GOT3 (cell line): ENCODE measurements around the gene ESRRA.
A peak's percentile ranks its signal among the peaks of the same experiment; 100 is the strongest.
"Not testable (repeated sequence)": the region's sequence is repeated elsewhere in the genome, so short reads cannot be mapped to it uniquely, and the experiment has no call there.

ENCODE experiments used
- DNase-seq: peaks from one replicate; lab custom pipeline; 2025; ENCODE audit warnings: mixed read lengths; lab: John Stamatoyannopoulos, UW

Gene ESRRA

DNA sequence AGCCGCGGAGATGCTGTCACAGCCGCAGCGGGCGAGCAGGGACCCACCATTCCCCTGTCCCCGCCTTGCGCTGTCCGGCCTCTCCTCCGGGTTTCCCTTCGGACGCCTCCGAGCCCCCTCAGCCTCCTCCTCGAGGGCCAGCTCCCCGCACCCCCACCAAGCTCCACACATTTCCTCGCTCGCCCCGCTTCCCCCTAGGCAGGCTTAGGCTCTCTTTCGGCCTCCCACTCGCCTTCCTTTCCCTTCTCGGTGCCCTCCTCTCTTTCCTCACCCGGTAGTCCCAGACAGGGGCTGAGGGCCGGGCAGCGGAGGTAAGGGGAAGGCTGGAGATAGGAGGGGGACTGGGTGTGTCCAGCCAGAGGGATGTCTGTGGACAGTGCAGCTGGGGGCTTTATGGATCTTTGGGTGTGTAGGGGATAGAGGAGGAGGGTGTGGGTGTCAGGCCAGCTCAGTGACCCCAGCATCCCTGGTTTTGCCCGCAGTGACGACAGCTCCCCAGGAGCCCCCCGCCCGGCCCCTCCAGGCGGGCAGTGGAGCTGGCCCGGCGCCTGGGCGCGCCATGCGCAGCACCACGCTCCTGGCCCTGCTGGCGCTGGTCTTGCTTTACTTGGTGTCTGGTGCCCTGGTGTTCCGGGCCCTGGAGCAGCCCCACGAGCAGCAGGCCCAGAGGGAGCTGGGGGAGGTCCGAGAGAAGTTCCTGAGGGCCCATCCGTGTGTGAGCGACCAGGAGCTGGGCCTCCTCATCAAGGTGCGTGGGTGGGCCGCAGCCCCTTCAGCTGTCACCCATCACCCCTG lies 12.7 kb upstream of the ESRRA start:
- DNase-seq = no peak

DNA sequence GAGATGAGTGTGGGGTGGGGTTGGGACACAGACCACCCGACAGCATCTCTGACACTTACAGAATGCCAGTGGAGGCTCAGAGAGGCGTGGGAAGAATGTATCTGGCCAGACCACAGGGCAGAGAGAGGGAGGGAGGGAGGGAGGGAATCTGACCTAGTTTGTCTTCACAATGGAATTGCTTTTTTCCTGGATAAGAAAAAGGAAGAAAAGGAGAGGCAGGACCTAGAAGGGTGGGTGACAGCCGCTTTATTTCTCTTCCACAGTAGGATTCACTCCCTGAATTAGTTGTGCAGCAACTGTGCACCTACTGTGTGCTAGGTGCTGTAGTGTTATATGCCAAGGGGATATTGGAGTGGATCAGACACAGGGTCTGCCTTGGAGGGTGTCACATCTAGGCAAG lies 10.6 kb upstream of the ESRRA start:
- DNase-seq = no peak

DNA sequence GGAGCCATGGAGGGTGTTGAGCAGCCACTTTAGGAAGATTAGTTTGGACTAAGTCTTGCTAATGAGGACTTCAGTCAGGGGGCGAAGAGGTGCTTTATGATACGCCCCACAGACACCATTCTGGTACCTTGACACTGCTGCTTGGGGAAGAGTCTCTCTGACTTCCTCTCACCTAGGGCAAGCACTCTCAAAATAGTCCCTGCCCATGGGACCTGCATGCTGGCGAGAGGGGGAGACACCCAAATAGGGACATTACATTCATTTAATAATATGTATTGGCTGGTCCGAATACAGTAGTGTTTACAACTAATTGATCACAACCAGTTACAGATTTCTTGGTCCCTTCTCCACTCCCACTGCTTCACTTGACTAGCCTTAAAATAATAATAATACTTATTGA lies 9.6 kb upstream of the ESRRA start:
- no peak for DNase-seq

DNA sequence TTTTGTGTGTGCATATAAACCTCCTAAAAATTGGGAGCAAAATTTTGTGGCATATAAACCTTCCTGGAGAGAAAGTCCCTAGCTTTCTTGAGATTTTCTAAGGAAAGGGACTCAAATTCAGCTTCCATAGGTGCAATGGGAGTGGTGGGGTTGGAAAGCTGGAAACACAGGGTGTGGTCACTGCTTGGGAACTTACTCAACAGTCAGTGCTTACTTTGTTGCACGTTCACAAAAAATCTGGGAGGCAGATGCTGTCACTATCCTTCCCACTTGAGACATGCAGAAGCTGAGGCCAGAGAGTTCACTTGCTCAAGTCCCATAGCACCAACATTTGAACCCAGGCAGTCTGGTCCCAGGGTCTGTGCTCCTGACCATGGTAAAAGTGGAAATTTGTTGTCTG lies 9.1 kb upstream of the ESRRA start:
- no peak for DNase-seq

DNA sequence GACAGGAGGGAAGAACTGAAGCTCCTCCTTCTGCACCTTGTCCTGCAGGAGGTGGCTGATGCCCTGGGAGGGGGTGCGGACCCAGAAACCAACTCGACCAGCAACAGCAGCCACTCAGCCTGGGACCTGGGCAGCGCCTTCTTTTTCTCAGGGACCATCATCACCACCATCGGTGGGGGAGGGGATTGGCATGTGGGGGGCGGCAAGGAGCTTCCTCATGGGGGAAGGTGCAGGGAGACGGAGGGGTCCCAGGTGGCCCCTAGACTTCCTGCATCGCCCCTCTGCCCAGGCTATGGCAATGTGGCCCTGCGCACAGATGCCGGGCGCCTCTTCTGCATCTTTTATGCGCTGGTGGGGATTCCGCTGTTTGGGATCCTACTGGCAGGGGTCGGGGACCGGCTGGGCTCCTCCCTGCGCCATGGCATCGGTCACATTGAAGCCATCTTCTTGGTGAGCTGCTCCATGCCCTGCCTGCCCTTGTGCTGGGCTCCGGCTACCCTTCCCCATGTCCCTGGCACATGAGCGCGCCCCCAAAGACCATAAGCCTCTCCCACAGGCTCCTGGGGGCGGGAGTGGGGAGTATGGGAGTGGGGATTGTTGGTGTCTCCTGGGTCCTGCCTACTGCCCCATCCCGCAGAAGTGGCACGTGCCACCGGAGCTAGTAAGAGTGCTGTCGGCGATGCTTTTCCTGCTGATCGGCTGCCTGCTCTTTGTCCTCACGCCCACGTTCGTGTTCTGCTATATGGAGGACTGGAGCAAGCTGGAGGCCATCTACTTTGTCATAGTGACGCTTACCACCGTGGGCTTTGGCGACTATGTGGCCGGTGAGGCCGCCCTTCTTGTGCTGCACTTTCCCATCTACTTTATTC lies 8.3 kb upstream of the ESRRA start:
- no peak for DNase-seq

DNA sequence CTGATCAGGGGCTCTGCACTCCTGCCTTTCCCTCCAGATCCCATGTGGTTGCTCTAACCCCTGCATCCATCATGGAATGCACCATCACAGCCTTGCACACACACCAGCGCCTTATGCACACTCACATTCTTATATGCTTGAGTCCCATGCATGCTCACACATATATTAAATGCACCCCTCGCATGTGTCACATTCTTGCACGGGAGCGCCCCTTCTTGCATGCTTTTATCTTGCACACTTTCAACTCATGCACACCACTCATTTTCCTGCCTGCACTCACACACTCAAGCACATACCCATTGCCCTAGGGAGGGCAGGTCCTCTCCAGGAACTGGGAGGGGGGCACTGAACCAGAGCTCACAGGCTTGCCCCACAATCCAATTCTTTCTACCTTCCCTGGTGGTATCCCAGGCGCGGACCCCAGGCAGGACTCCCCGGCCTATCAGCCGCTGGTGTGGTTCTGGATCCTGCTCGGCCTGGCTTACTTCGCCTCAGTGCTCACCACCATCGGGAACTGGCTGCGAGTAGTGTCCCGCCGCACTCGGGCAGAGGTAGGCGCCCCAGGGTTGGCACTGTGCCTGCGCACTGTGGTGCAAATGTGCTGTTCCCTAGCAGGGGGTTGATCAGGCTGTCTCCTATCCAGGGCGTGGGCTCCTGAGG lies 7.5 kb upstream of the ESRRA start:
- DNase-seq = no peak

DNA sequence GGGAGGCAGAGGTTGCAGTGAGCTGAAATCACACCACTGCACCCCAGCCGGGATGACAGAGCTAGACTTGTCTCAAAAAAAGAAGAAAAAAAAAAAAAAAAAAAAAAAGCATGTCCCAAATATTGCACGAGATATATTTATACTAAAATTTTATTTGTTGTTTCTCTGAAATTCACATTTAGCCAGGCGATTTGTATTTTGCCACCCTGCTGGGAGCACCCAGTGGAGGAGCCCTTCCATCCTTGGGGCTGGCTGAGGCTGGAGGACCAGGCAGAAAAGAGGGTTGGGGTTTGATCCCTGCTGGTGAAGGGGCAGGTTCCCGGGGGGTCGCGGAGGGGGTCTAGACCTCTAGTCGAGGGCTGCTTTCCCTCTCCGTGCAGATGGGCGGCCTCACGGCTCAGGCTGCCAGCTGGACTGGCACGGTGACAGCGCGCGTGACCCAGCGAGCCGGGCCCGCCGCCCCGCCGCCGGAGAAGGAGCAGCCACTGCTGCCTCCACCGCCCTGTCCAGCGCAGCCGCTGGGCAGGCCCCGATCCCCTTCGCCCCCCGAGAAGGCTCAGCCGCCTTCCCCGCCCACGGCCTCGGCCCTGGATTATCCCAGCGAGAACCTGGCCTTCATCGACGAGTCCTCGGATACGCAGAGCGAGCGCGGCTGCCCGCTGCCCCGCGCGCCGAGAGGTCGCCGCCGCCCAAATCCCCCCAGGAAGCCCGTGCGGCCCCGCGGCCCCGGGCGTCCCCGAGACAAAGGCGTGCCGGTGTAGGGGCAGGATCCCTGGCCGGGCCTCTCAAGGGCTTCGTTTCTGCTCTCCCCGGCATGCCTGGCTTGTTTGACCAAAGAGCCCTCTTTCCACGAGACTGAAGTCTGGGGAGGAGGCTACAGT lies 6.1 kb upstream of the ESRRA start:
- no peak for DNase-seq

DNA sequence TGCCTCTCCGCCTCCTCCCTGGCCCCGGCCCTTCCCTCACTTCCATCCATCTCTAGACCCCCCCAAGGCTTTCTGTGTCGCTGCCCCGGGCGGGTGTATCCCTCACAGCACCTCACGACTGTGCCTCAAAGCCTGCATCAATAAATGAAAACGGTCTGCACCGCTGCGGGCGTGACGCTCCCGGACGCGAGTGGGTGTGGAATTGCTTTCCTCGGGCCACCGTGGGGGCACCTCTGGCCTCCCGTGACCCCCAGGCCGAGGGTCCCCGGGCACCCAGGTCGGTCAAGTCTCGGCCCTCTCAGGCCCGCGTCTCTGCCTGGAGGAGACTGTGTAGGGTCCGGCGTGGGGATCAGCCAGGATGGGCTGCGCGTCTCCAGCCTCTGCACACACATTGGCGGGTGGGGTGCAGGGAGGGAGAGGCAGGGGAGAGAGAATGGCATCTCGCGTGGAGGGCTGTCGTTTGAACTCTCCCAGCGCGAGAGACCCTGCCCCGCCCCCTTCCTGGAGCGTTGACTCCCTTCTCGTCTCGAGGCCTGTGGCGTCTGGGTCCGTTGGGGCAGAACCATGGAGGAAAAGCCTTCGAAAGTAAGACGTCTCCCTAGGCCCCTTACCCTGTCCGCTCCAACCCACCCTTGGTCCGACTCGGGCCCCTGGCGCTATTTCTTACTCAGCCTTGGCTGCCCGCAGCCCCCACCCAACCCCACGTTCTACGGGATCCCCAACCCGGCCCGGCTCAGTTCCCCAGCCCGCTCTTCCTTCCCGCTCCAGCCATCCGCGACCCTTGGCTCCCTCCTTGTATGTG lies 5.3 kb upstream of the ESRRA start, which contains the start of gene CATSPERZ:
TSS of gene CATSPERZ (plus strand) at position 512 of the 802 bp plus-strand sequence. CDS start at position 565, 53 bp downstream.
- DNase-seq = no peak

DNA sequence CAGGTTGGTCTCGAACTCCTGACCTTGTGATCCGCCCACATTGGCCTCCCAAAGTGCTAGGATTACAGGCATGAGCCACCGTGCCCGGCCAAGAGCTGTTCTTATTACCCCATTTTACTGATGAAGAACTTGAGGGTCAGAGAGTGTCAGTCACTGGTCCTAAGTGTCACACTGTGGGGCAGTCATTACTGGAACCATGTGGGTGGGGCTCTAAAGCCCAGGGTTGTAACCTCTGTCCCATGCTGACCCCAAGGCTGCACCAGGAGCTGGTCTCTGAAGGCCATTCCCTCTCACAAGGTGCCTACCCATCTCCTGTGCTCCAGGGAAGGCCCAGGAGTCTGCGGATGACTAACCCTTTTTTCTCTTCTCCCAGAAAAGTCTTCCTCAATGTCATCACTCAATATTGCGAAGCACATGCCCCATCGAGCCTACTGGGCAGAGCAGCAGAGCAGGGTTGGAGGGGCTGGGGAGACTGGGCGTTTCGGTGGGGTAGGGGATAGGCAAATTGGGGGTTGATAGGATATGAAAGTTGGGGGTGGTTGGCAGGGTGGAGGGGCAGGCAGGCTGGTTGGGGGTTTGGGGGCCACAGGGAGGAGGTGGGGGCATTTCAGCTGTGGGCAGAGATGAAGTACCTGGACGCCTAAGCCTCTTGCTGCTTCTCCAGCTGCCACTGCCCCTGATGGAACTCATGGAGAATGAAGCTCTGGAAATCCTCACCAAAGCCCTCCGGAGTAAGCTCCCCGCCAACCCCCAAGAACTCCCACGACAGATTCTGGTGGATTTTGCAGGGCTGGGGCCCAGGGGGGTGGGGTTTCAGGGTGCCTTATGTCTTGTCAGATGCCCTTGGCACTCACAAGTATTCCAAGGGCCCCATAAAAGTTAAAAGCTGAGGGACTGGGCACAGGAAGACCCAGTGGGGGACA lies 2.0 kb upstream of the ESRRA start:
- DNase-seq = no peak

DNA sequence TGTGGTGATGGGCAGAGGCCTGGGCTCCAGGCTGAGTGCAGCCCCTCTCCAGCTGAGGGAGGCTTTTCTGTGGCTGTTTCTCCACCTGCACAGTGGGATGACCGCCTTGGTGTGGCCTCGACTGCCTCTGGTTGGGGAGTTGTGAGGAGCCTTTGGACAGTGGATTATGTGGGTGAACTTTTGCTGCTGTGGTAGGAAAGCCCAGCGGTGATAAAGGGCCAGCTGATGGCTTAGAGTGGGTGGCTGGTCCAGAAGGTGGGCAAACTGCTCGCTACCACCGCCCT lies 1.4 kb upstream of the ESRRA start:
- no peak for DNase-seq

DNA sequence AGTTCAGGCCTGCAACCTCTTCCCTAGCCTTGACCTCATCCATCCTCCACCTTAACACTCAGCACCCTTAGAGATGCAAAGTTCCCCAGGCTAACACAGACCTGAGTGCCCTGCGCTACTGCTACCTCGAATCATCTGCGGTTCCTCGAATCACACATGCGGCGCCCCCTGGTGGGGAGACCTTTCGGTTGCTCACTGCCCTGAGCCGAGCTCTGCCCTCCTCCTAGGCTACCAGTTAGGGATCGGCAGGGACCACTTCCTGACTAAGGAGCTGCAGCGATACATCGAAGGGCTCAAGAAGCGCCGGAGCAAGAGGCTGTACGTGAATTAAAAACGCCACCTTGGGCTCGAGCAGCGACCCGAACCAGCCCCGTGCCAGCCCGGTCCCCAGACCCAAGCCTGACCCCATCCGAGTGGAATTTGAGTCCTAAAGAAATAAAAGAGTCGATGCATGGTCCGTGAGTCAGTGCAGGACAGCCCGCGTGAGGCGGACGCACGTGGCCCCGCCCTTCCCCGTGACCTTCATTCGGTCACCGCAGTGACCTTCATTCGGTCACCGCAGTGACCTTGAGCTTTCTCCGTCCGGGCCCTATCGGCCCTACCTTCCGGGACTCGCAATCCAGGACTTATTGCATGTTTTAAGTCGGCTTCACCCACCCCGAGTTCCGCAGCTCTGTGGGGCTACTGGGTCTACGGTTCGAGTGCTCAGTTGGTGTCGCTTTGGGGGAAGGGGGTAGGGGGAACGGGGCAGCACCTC lies 830 bp upstream of the ESRRA start:
- peak; percentile 72 for DNase-seq

DNA sequence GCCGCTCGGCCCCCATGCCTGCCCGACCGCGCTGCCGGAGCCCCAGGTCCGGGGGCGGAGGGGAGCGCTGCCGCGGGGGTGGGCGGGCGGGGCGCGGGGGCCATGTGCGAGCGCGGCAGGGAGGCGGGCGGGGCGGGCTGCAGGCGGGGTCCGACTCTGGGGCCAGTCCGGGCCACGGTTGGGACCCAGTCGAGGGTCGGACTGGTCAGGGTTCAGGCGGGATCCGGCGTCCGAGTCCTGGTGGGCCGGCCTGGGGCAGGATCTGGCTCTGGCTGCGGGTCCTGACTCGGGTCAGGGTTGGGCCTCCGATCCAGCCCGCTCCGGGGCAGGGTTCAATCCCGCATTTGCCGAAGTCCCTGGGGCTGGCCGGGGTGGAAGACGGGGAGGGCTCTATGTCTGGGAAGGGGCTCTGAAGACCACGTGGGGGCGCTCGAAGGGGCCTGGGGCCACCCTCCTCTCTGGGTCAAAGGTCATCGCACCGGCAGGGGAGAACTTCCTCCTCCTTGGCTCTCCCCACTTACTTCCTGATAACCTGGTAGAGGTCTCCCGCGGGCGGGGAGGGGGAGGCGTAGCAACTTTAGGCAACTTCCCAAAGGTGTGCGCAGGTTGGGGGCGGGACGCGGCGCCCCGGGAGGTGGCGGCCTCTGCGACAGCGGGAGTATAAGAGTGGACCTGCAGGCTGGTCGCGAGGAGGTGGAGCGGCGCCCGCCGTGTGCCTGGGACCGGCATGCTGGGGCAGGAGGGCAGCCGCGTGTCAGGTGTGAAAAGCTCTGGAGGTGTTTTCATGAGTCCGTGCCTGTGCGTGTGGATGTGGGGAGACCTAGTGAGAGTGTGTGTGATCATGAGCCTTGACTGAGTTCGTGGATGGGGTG lies 603 bp downstream of the ESRRA start:
- DNase-seq = no peak

DNA sequence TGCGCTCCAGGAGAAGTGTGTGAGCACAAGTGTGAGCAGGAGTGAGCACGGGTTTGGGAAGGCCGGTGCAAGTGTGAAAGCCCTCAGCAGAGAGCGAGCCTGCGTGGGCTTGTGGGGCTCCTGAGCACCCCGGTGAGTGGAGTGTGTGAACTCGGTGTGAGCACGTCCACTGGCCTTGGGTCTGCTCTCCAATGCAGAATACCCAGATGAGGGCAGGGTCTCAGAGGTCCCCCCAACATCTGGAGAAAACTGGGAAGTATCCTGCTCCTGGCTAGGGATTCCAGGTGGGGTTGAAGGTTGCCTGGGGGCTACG lies 1.2 kb downstream of the ESRRA start:
- DNase-seq = no peak

DNA sequence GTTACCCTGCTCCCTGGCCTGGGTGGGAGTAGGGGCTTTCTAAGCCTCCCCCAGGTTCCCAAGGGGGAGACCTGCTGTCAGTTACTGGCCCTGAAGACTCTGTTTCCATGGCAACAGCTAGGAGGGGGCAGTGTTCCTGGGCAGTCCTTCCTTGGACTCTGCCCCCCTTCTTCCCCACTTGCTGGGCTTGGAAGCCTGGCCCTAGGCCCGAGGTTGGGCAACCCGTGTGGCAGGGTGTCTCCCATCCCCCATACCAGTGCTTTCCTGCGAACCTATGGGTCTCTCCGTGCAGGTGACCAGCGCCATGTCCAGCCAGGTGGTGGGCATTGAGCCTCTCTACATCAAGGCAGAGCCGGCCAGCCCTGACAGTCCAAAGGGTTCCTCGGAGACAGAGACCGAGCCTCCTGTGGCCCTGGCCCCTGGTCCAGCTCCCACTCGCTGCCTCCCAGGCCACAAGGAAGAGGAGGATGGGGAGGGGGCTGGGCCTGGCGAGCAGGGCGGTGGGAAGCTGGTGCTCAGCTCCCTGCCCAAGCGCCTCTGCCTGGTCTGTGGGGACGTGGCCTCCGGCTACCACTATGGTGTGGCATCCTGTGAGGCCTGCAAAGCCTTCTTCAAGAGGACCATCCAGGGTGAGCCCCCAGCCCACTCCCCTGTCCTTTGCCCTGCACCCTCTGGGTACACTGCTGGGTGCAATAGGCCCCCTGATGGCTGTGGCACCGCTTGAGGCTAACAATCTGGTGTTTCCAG lies 1.7 kb downstream of the ESRRA start:
- no peak for DNase-seq

DNA sequence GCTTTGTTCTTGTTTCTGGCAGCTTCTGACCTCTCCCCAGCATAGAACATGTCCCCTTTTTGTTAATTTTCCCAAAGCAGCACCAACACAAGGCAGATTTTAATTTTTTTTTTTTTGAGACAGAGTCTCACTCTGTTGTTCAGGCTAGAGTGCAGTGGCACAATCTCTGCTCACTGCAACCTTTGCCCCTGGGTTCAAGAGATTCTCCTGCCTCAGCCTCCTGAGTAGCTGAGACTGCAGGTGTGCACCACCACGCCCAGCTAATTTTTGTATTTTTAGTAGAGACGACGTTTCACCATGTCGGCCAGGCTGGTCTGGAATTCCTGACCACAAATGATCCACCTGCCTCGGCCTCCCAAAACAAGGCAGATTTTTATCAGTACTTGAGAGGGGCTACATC lies 2.5 kb downstream of the ESRRA start:
- not testable (repeated sequence) for DNase-seq

DNA sequence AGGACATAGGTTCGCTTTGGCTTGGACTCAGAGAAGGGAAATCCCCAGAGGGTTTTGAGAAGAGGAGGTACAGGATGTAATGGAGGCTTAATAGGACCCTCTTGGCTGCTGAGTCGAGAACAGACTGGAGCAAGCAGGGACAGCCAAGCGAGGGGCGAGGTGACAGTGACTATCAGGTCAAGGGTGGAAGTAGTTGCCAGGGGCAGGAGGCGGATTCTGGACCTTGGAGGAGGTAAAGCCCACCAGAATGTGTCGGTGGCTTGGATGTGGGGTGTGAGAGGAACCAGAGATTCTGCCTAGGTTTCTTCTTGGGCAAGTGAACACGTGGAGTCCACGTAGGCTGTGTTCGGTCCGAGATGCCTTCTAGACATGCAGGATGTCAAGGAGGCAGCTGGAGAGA lies 7.6 kb downstream of the ESRRA start:
- DNase-seq = no peak

DNA sequence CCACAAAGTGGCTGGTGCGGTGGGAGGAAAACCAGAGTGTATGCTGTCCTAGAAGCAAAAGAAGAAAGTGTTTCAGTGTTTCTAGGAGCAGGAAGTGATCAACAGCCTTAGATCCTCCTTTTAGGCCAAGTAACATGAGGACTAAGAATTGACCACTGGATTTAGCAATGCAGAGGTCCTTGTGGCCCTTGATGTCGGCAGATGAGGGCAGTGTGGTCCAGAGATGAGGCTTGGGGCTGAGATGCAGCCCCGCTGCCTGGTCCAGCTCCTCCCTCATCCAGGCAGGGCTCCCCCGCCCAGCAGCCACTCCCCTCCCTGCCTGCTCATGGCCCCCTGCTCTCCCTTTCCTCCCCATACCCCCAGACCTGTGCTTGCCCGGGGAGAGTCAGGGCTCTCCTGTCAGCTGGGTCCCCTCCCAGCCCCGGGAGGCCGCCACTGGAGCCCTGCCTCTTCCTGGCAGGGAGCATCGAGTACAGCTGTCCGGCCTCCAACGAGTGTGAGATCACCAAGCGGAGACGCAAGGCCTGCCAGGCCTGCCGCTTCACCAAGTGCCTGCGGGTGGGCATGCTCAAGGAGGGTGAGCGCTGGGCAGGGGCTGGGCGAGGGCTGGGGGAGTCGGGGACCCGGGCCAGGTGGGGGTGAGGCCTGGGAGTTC lies 8.3 kb downstream of the ESRRA start:
- no peak for DNase-seq
